HepG2 (cell line): ENCODE measurements around the gene DAB2IP. TPM values are rescaled to one million over a fixed set of nuclear protein-coding genes. Genes with fewer than 3 reads are reported as not detected.

ENCODE experiments used
- ATAC-seq: fragments of 200-7000 bp; cut with Tn5 transposase; 3 replicates; pipeline ENCODE4 v1.9.1; 2020; ENCODE audit warnings: mild to moderate bottlenecking, moderate library complexity
- BruUV-seq: library from RNA; stranded (reverse); fragments of 400-500 nt; replicated peaks from 2 replicates; lab custom pipeline; 2021; lab: Mats Ljungman, UMichigan
- CTCF ChIA-PET: fragments of 300-600 bp; formaldehyde crosslinking; extraction: SDS; loops from one replicate; lab custom pipeline; 2021; ENCODE audit warnings: low total read pairs, inconsistent platforms, low intra/inter-chr PET ratio; lab: Yijun Ruan, JAX
- POLR2A ChIA-PET: fragments of 350-600 bp; sonication (Branson Sonifier 250); formaldehyde crosslinking; loops from one replicate; lab custom pipeline; 2020; ENCODE audit warnings: antibody characterized with exemption, inconsistent platforms; lab: Yijun Ruan, JAX
- DNase-seq: peaks from one replicate; pipeline ENCODE4 v3.0.0-alpha.2; 2015; ENCODE audit warnings: low spot score
- FAIRE-seq: peaks from 3 replicates; lab custom pipeline; 2011; peaks lifted over from hg19 to GRCh38; lab: Jason Lieb, UNC
- H2AFZ ChIP-seq: one replicate; pipeline ENCODE4 v1.6.1; 2011; ENCODE audit warnings: low read length, inconsistent platforms
- H3K27ac ChIP-seq: fragments of 300-600 bp; 3 replicates; pipeline ENCODE4 v1.8.0; 2011; ENCODE audit warnings: mixed run types, mild to moderate bottlenecking, mixed read lengths, low read length, inconsistent platforms; ENCODE audit not compliant: insufficient read depth; ENCODE audit errors: extremely low read length
- H3K27me3 ChIP-seq, 2 experiments: fragments of 200-600 bp in 1 of 2; 2 replicates in 1 of 2; 3 replicates in 1 of 2; pipeline versions ENCODE4 v1.6.0 to v1.8.0; 2011; ENCODE audit warnings: low read length in 2 of 2, mild to moderate bottlenecking in 2 of 2, moderate library complexity in 2 of 2, inconsistent platforms in 1 of 2; ENCODE audit not compliant: insufficient read depth in 2 of 2, control insufficient read depth in 1 of 2
- H3K36me3 ChIP-seq, 2 experiments: fragments of 200-600 bp in 1 of 2; replicated peaks in 1 of 2; 2 replicates in 1 of 2; 3 replicates in 1 of 2; pipeline versions ENCODE4 v1.5.1 to v1.8.0; 2011; ENCODE audit warnings: low read length in 2 of 2, inconsistent platforms in 1 of 2; ENCODE audit not compliant: insufficient read depth in 2 of 2, control insufficient read depth in 1 of 2
- H3K4me1 ChIP-seq: 2 replicates; pipeline ENCODE4 v1.5.1; 2012; ENCODE audit warnings: low read length, inconsistent platforms; ENCODE audit not compliant: insufficient read depth
- H3K4me2 ChIP-seq: 2 replicates; pipeline ENCODE4 v1.6.0; 2011; ENCODE audit warnings: low read depth, low read length, inconsistent platforms
- H3K4me3 ChIP-seq, 3 experiments: fragments of 200-600 bp in 1 of 3; sonication (generic), shearing (Covaris generic) in 1 of 3; replicated peaks in 1 of 3; 2 replicates each; pipeline ENCODE4 v1.5.1; 2011 to 2016; ENCODE audit warnings: low read length in 3 of 3, inconsistent platforms in 2 of 3, low read depth in 2 of 3, mild to moderate bottlenecking in 2 of 3, control low read depth in 1 of 3, mixed read lengths in 1 of 3; ENCODE audit not compliant: insufficient read depth in 1 of 3
- H3K79me2 ChIP-seq: one replicate; pipeline ENCODE4 v1.6.1; 2011; ENCODE audit warnings: low read length, inconsistent platforms; ENCODE audit not compliant: insufficient read depth
- H3K9ac ChIP-seq: 2 replicates; pipeline ENCODE4 v1.6.0; 2011; ENCODE audit warnings: mild to moderate bottlenecking, low read depth, low read length, inconsistent platforms; ENCODE audit not compliant: insufficient read depth
- H3K9me3 ChIP-seq: 2 replicates; pipeline ENCODE4 v1.5.1; 2012; ENCODE audit warnings: mild to moderate bottlenecking, low read length
- H4K20me1 ChIP-seq: 2 replicates; pipeline ENCODE4 v1.6.0; 2011; ENCODE audit warnings: inconsistent platforms, mild to moderate bottlenecking, low read length, moderate library complexity; ENCODE audit not compliant: insufficient read depth
- ATF7 ChIP-seq, 2 experiments: fragments of 450-650 bp in 1 of 2; sonication (generic) in 1 of 2; formaldehyde crosslinking in 1 of 2; IDR thresholded peaks; 2 replicates each; pipeline versions ENCODE4 v1.4.0 to v1.6.1; 2016 to 2020; ENCODE audit warnings: antibody characterized with exemption in 1 of 2, mild to moderate bottlenecking in 1 of 2, missing genetic modification reagents in 1 of 2
- JUN ChIP-seq: sonication (generic); formaldehyde crosslinking; IDR thresholded peaks from 2 replicates; pipeline ENCODE4 v1.4.0; 2020; ENCODE audit warnings: mild to moderate bottlenecking, missing genetic modification reagents
- MLXIP ChIP-seq: sonication (generic); formaldehyde crosslinking; IDR thresholded peaks from 2 replicates; pipeline ENCODE4 v1.9.0; 2021; ENCODE audit warnings: missing genetic modification reagents, borderline replicate concordance
- NFAT5 ChIP-seq: sonication (generic); formaldehyde crosslinking; IDR thresholded peaks from 2 replicates; pipeline ENCODE4 v1.4.0; 2020; ENCODE audit warnings: missing genetic modification reagents
- NFYB ChIP-seq: sonication (generic); formaldehyde crosslinking; IDR thresholded peaks from 2 replicates; pipeline ENCODE4 v1.4.0; 2020; ENCODE audit warnings: missing genetic modification reagents
- SAFB2 ChIP-seq: sonication (generic); formaldehyde crosslinking; IDR thresholded peaks from 2 replicates; pipeline ENCODE4 v1.5.1; 2020; ENCODE audit warnings: missing genetic modification reagents, low read depth, mild to moderate bottlenecking, borderline replicate concordance
- SALL1 ChIP-seq: sonication (generic); formaldehyde crosslinking; IDR thresholded peaks from 2 replicates; pipeline ENCODE4 v1.8.0; 2022; ENCODE audit warnings: mild to moderate bottlenecking, missing genetic modification reagents
- ZNF296 ChIP-seq: sonication (generic); formaldehyde crosslinking; conservative IDR thresholded peaks from 2 replicates; pipeline ENCODE4 v1.5.0; 2020; ENCODE audit warnings: mild to moderate bottlenecking, missing genetic modification reagents
- ZNF317 ChIP-seq: sonication (generic); formaldehyde crosslinking; IDR thresholded peaks from 2 replicates; pipeline ENCODE4 v1.5.0; 2020; ENCODE audit warnings: mild to moderate bottlenecking, missing genetic modification reagents
- ZNF589 ChIP-seq: sonication (generic); formaldehyde crosslinking; conservative IDR thresholded peaks from 2 replicates; pipeline ENCODE4 v1.8.0; 2022; ENCODE audit warnings: mild to moderate bottlenecking, moderate library complexity, missing genetic modification reagents
- ZNF720 ChIP-seq: sonication (generic); formaldehyde crosslinking; IDR thresholded peaks from 2 replicates; pipeline ENCODE4 v1.4.0; 2020; ENCODE audit warnings: missing genetic modification reagents
- WGBS: methylation state at CpG from one replicate; pipeline ENCODE4 v1.1.6; 2017; ENCODE audit warnings: low lambda C conversion rate; 5-methylcytosine and 5-hydroxymethylcytosine counted together
- in situ Hi-C: cut with HindIII; loops from 2 replicates; pipeline ENCODE4 v1.10.0; 2017; ENCODE audit warnings: low pct_unique_long_range_greater_than_20kb; ENCODE audit not compliant: extremely low pct_ligation_motif_present
- intact Hi-C: fragments of 100-400 bp; cut with micrococcal nuclease; formaldehyde crosslinking; loops from one replicate; pipeline ENCODE4 v1.10.0; 2022; ENCODE audit not compliant: unreplicated experiment
- polyA plus RNA-seq, 8 experiments: library from polyadenylated mRNA; depleted of rRNA in 3 of 8; stranded (reverse) in 7 of 8; unstranded in 1 of 8; fragments of >200 nt; fragmentation: Illumina TruSeq in 4 of 8; extraction: Trizol in 4 of 8; gene quantifications; 2 replicates each; pipeline versions ENCODE4 v1.2.1 to v1.2.3, GENCODE V29; 2011 to 2016; ENCODE audit warnings: low read depth in 4 of 8, missing spikeins in 1 of 8, mixed read lengths in 1 of 8; ENCODE audit not compliant: insufficient read depth in 1 of 8
- total RNA-seq, 5 experiments: library from RNA; depleted of rRNA; stranded (reverse); fragments of >200 nt; fragmentation: Illumina TruSeq; extraction: Trizol; gene quantifications; 2 replicates each; pipeline ENCODE4 v1.2.3, GENCODE V29; 2016; ENCODE audit warnings: low read depth in 1 of 5
- TF ChIP-seq, protein P1 (sequence below): sonication (generic); formaldehyde crosslinking; IDR thresholded peaks from 2 replicates; pipeline ENCODE4 v1.8.0; 2022; ENCODE audit warnings: mild to moderate bottlenecking, missing genetic modification reagents, moderate library complexity
- TF ChIP-seq, protein P2 (sequence below): fragments of 450-650 bp; IDR thresholded peaks from 2 replicates; pipeline ENCODE4 v1.6.1; 2016

Gene DAB2IP
- total and polyA plus RNA-seq, 2 of the 13 experiments (the other 11 are each of a cell fraction or from before 2014, with no cell fraction given): 25.3 to 37.9 TPM

DNA sequence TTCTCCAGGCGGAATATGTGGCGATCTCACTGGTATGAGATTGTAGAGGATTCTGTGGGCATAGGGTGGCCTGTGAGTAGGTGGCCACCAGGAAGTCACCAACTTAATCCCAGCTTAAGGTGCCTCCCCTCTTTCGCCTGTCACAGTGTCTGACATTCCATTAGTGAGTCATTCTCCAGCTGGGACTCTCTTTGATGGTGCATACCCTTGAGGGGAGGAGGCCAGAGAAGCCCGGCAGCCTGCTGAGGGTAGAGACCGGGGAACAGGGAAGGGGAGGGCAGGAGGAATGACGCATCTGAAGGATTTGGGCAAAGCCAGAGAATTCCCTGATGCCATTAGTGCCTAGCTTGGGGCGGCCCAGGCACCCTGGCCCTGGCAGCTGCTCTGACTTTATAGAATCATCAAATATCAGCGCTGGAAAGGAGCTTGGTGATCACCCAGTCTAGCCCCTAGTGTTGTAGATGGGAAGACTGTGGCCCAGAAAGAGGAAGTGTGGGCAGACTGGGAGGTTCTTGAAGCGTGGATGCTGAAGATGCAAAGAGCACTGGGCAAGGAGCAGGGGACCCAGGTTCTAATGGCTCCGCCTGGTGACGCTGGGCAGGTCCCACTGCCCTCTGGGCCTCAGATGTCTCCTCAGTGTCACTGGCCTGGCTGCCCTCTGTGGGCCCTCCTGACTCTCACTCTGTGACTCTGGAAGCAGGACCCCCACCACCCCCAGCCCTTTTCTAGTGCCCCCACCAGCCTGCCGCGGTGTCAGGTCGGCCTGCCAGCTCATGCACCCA, 41.4 kb downstream of the DAB2IP start:
- intact Hi-C loops: no loop called here
- TF ChIP-seq ZNF317 (CRISPR knock-in tag) (no peak), ZNF589 (no peak), ZNF296 (CRISPR knock-in tag) (no peak), NFAT5 (CRISPR knock-in tag) (no peak), MLXIP (no peak), NFYB (CRISPR knock-in tag) (no peak), SAFB2 (CRISPR knock-in tag) (no peak), ATF7 (IDR thresholded peaks at IDR 0.05) (no peak), ATF7 (CRISPR knock-in tag; IDR thresholded peaks at IDR 0.05) (no peak), SALL1 (CRISPR knock-in tag) (0 out of 2 replicates have a peak, but pooled peaks have one; percentile 17), JUN (CRISPR knock-in tag) (no peak), ZNF720 (no peak)
- TF ChIP-seq, protein P1, sequence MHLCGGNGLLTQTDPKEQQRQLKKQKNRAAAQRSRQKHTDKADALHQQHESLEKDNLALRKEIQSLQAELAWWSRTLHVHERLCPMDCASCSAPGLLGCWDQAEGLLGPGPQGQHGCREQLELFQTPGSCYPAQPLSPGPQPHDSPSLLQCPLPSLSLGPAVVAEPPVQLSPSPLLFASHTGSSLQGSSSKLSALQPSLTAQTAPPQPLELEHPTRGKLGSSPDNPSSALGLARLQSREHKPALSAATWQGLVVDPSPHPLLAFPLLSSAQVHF (CRISPR knock-in tag): no peak
- TF ChIP-seq, protein P2, sequence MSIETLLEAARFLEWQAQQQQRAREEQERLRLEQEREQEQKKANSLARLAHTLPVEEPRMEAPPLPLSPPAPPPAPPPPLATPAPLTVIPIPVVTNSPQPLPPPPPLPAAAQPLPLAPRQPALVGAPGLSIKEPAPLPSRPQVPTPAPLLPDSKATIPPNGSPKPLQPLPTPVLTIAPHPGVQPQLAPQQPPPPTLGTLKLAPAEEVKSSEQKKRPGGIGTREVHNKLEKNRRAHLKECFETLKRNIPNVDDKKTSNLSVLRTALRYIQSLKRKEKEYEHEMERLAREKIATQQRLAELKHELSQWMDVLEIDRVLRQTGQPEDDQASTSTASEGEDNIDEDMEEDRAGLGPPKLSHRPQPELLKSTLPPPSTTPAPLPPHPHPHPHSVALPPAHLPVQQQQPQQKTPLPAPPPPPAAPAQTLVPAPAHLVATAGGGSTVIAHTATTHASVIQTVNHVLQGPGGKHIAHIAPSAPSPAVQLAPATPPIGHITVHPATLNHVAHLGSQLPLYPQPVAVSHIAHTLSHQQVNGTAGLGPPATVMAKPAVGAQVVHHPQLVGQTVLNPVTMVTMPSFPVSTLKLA: no peak

More for the DNA sequence above, 41.4 kb downstream of the DAB2IP start:
- H3K4me1 ChIP-seq: peaks cover 34% of the 10 kb centered on the region
- H3K9me3 ChIP-seq: no peaks in the 10 kb centered on the region
- no peak overlapping the region for H3K27ac ChIP-seq
- ChIA-PET POLR2A (interaction anchor here (0.9 kb wide), 1 partner anchor 9 kb away, joined by 3 read pairs; no protein-coding TSS in a partner anchor), CTCF (no interaction called here)
- peak; percentile 83 for ATAC-seq
- H3K79me2 ChIP-seq: no peaks in the 10 kb centered on the region
- no peak overlapping the region for H3K9ac ChIP-seq
- H3K27me3 ChIP-seq: no peaks in the 10 kb centered on the region
- no TSS peak for BruUV-seq
- H3K4me3 ChIP-seq: no peak overlapping the region
- H3K4me2 ChIP-seq: no peak overlapping the region
- WGBS: 61% methylated on average over 13 of the region's 14 CpGs
- in situ Hi-C loops: no loop called here
- no peak for FAIRE-seq
- H2AFZ ChIP-seq: no peak overlapping the region
- DNase-seq: peak; percentile 81
- no peaks in the 10 kb centered on the region for H3K36me3 ChIP-seq
- no peaks in the 10 kb centered on the region for H4K20me1 ChIP-seq
